ENCODE data around the gene UQCC2.

UQCC2 gene

GRCh38 chr6:33688451-33689147 is 22.9 kb downstream of the UQCC2 start:
- no peak for DNase-seq

DNA sequence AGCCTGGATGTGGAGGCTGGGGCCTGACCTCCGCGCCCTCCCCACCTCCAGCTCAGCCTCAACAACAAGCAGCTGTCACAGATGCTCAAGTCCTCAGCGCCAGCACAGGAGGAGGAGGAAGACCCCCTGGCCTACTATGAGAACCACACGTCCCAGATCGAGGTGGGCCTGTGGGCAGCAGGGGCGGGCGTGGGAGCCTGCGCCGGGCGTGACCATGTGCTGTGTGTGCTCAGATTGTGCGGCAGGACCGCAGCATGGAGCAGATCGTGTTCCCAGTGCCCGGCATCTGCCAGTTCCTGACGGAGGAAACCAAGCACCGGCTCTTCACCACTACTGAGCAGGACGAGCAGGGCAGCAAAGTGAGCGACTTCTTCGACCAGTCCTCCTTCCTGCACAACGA is 23.5 kb downstream of the UQCC2 start:
- no peak for DNase-seq

GRCh38 chr6:33686981-33687975 is 24.2 kb downstream of the UQCC2 start:
- DNase-seq, result no peak

DNA sequence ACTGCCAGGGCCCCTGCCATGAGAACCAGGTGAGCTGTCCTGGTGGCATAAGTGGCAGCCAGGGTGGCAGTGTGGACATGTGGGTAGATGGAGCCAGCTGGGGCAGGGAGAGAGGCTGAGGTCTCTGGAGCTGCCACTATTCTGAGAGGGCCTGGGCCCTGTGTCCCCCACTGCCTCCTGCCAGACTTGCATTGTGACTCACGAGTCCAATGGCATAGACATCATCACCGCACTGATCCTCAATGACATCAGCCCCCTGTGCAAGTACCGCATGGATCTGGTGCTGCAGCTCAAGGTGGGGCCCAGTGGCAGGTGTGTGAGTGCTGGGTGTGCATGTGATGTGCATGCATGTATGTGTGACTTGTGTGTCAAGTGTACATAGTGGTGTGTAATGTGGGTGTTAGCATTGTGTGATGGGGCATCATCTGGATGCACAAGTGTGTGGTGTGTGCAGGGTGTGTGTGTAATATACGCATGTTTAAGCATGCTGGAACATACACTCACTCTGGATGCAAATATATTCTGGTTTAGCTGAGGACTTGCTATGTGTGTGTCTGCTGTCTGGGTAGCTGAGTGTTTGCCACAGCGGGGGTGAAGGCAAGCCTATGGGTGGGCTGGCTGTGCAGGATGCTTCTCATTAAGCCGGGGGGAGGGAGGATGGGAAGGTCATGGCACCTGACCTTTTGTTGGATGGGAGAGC is 25.1 kb downstream of the UQCC2 start:
- DNase-seq, result no peak

DNA sequence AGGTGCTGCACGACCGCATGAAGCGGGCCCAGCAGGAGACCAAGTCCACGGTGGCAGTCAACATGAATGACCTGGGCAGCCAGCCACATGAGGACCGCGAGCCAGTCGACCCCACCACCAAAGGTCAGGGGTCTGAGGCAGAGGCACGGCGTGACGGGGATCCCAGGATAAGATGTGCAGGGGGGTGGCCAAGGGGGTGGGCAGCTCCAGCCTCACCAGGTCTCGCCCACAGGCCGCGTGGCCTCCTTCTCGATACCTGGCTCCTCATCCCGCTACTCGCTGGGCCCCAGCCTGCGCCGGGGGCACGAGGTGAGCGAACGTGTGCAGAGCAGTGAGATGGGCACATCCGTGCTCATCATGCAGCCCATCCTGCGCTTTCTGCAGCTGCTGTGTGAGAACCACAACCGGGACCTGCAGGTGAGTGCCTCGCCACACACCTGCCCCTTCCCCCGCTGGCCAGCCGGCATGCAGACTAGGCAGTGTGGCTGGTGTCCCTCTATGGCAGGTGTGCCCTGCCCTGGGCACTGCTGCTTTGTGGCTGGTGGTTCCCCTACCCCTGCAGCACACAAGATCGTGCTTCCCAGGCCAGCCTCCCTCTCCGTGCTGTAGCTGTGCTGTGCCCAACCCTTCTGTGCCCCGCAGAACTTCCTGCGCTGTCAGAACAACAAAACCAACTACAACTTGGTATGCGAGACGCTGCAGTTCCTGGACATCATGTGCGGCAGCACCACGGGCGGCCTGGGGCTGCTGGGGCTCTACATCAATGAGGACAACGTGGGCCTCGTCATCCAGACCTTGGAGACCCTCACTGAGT is 25.9 kb downstream of the UQCC2 start:
- DNase-seq, result no peak

DNA sequence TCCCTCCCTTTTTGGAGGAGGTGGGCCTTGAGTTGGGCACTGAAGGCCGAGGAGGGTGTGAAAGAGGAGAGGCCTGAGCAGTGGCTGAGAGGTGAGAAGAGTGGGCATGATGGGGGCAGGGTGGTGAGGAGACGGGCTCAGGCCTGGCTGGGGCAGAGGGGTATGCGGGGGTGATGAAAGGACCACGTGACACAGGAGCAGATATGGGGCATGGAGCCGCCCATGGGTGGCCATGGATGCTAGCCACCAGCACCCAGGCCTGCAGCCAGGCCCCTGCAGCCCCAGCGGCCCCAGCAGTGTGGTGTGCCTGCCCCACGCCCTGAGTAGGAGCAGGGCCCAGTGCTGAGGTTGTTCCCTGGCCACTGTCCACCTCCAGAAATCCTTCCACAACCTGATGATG is 26.5 kb downstream of the UQCC2 start:
- no peak for DNase-seq

GRCh38 chr6:33684428-33684896 is 27.0 kb downstream of the UQCC2 start:
- no peak for DNase-seq

DNA sequence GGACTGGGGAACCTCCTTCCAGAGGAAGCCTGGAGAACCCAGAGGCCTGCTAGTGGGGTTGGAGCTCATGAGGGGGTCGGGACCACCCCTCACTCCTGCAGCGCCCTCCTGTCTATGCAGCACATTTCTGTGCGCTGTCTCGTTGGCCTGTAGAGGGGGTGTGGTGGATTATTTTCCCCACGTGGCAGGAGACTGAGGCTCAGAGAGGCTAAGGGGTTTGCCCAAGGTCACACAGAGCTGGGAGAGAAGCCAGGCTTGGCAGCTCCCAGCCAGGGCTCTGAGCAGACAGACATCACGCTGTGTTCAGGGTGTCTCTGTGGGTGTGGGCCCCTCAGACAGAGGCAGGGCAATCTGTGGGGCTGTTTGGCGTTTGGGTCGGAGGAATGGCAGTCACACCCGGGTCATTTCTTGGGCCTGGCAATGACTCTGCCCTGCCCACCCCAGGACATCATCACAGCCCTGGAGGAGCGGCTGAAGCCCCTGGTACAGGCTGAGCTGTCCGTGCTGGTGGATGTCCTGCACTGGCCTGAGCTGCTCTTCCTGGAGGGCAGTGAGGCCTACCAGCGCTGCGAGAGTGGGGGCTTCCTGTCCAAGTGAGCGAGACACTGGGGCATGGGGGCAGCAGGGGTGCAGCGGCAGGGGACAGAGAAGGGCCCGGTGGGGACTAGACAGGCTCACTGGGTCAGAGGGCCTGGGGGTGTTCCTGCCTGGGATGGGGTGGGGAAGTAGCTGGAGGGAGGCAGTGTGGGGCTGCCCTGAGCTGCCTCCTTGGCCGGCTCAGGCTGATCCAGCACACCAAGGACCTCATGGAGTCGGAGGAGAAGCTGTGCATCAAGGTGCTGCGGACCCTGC is 27.7 kb downstream of the UQCC2 start:
- DNase-seq, result no peak

DNA sequence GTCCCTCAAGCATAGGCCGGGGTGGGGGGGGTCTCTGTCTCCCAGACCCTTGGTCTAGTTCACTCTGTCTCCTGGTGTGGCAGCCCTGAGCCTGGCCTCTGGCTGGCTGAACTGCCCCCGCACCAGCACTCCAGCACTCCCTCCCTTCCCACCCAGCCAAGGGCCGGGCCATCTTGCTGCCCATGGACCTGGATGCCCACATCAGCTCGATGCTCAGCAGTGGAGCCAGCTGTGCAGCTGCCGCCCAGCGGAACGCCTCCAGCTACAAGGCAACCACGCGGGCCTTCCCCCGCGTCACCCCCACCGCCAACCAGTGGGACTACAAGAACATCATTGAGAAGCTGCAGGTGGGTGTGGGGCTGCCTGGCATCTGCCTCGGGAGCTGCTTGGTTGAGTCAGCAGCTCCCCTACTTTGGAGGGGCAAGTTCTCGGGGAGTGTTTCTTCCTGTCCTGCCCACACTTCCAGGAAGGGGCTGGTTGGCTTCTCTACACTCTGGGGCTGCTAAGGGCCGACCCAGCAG is 28.4 kb downstream of the UQCC2 start:
- no peak for DNase-seq

DNA sequence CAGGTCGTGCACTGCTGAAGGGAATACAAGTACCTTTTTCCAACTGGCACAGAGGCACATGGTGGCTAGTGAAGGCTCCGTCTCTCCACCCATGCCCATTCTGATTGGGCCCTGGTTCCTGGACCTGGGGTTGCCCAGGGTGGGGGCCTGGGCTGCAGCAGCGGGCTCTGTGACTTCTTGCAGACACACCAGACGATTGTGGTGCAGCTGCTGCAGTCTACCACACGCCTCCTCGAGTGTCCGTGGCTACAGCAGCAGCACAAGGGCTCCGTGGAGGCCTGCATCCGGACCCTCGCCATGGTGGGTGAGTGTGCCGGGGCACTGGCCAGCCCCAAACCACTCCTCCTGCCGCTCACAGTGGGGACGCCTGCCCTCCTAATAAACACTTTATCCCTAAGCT is 29.2 kb downstream of the UQCC2 start:
- no peak for DNase-seq

DNA sequence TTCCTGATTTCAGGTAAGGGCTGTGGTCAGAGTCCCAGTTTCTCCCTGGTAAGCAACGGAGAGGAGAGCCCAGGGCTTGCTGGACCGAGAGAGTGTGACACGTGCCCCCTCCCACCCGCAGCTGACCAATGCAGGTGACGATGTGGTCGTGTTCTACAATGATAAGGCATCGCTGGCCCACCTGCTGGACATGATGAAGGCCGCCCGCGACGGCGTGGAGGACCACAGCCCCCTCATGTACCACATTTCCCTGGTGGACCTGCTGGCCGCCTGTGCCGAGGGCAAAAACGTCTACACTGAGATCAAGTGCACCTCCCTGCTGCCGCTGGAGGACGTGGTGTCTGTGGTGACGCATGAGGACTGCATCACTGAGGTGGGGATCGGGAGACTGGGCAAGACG is 31.7 kb downstream of the UQCC2 start:
- no peak for DNase-seq

DNA sequence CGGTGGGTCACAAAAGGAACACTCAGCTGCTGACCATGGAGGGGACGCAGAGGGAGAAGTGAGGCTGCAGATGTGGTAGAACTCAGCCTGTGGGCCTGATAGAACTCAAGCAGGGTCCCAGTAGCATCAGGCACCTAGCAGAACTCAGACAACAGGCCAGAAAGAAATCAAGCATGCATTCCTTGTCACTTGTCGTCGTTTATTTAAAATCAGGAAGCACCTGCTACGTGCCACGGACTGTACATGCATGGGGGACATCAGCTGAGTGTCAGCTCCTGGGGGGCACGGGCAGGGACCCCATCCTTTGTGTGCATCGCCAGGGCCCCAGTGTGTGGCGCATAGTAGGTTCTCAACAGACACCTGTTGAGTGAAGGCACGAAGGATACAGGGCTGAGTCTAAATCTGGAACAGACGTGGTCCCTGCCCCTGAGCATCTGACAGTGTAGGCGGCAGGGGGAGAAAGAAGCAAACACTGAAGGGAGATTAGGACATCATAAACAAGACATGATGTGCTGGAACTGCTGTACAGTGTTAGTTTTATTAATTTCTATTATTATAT is 32.5 kb downstream of the UQCC2 start:
- DNase-seq, result no peak

GRCh38 chr6:33678233-33678931 is 33.1 kb downstream of the UQCC2 start:
- DNase-seq, result no peak

GRCh38 chr6:33677689-33678088 is 33.8 kb downstream of the UQCC2 start:
- DNase-seq, result no peak

- no peak for DNase-seq
Measured at GRCh38 chr6:33677143-33677660, 34.3 kb downstream of the UQCC2 start.

GRCh38 chr6:33676416-33677142 is 34.9 kb downstream of the UQCC2 start:
- no peak for DNase-seq

- DNase-seq, result no peak
Measured at GRCh38 chr6:33675968-33676367, 35.5 kb downstream of the UQCC2 start.

DNA sequence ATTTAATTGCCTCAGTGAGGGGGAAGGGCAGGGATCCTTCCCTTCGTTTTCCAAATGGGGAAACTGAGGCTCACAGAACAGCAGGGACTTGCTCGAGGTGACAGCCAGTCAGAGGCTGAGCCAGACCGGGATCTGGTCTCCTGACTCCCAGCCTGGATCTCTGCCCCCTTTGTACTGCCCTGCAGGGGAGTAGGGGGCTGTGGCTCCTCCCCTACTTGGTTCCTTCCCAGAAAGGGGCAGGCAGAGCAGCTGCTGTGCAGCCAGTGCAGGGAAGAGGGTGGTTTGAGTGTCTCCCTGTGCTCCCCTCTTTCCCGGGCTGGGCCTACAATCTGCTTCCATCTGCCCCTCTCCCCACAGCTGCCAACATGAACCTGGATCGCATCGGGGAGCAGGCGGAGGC is 37.6 kb downstream of the UQCC2 start:
- DNase-seq, result no peak

DNA sequence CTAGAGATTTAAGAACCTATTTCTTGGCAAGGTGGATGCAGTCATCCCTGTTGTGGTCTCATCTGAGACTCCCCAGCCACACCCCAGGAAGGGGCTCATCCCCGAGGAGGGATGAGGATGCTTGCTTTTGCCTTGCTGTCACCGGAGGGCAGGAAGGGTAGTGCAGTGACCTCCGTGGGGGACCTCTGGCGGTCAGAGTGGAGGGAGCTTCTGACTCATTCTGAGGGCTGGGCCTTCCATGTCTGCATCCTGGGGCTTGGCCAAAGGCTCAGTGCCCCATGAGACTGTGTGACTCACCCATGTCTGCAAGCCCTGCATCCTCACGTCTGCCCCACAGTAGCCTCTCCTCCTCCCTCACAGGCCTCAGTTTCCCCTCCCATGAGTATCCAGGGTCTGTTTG is 38.7 kb downstream of the UQCC2 start:
- DNase-seq, result no peak

GRCh38 chr6:33671744-33672072 is 39.8 kb downstream of the UQCC2 start:
- DNase-seq, result no peak

All from NK-92 treated with Interleukin-12 subunit alpha and Interleukin-12 subunit beta, amount 100 ng/mL, for 24 hours (cell line).